GM13976 (cell line): Measurements from ENCODE around the gene RPN1.
"Not testable (repeated sequence)": the region's sequence is repeated elsewhere in the genome, so short reads cannot be mapped to it uniquely, and the experiment has no call there.

Experiments used
- DNase-seq: peaks from one replicate; pipeline ENCODE4 v3.0.0; 2012; ENCODE audit warnings: low spot score
- CTCF ChIP-seq: IDR thresholded peaks from 2 replicates; pipeline ENCODE4 v1.5.1; 2012; ENCODE audit warnings: borderline replicate concordance, mild to moderate bottlenecking; ENCODE audit not compliant: insufficient read depth; ENCODE audit errors: extremely low read depth, missing control alignments, control extremely low read depth
- in situ Hi-C: fragments of 300-500 bp; cut with MboI; formaldehyde crosslinking; loops from one replicate; pipeline ENCODE4 v1.12.0; 2022; ENCODE audit warnings: low sequenced_read_pairs, mixed read lengths, inconsistent platforms; ENCODE audit not compliant: unreplicated experiment

RPN1 gene

GRCh38 chr3:128674161-128674784 lies 23.7 kb upstream of the RPN1 start:
- in situ Hi-C loops: no loop called here
- DNase-seq: no peak
- no peak for TF ChIP-seq CTCF

GRCh38 chr3:128667641-128668040 lies 17.0 kb upstream of the RPN1 start:
- no peak for TF ChIP-seq CTCF
- in situ Hi-C loops: no loop called here
- DNase-seq: no peak

GRCh38 chr3:128665362-128666021 lies 14.9 kb upstream of the RPN1 start:
- DNase-seq: no peak
- in situ Hi-C loops: no loop called here
- no peak for TF ChIP-seq CTCF

- TF ChIP-seq CTCF: no peak
- in situ Hi-C loops: no loop called here
- no peak for DNase-seq
Observed at GRCh38 chr3:128663151-128663550, 12.5 kb upstream of the RPN1 start.

GRCh38 chr3:128655531-128655930 lies 4.9 kb upstream of the RPN1 start:
- TF ChIP-seq CTCF: no peak
- in situ Hi-C loops: no loop called here

GRCh38 chr3:128653993-128654805 lies 3.6 kb upstream of the RPN1 start:
- DNase-seq, in situ Hi-C loops: not testable (repeated sequence)

More at GRCh38 chr3:128655531-128655930, 4.9 kb upstream of the RPN1 start:
- DNase-seq: no peak

GRCh38 chr3:128653383-128653992 lies 2.9 kb upstream of the RPN1 start:
- in situ Hi-C loops, DNase-seq: not testable (repeated sequence)
